ENCODE results near the gene BCL6B. TPM values are rescaled to one million over a fixed set of nuclear protein-coding genes. Genes with fewer than 3 reads are reported as not detected.

BCL6B gene
- total RNA-seq, 1 donor from 2014 or later = 271 TPM

DNA sequence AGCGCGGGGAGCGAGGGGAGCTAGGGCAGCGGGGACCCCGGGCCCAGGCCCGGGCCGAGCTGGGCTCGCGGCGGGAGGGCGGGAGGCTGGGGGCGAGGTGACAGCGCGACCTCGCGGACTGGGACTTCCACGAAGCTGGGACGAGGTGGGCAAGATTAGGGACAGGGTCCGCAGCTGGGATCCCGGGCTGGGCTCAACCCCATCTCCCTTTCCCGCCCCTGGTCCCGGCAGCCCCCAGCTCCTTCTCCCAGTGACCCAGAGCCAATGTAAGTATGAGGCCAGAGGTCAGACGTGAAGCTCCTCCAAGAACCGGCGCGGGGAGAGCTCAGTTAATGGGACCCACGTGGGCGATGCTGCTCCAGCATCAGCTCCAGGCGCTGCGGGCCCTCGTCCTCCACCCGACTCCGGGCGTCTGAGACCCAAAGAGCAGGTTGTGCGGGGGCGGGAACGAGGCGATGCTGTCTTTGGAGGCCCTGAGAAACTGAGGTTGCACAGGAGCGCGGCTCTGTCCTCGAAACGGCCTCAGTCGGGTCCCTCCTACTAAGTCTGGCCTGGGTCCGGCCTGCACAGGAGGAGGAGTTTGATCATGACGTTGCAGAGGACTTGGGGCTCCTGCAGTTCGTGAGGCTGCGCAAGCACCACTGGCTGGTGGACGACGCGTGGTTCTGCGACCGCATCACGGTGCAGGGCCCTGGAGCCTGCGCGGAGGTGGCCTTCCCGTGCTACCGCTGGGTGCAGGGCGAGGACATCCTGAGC is 26.4 kb upstream of the BCL6B start:
- H3K27ac Mint-ChIP-seq (ENCODE audit: unreplicated experiment) = no peak overlapping the region
- TF ChIP-seq, protein P1, sequence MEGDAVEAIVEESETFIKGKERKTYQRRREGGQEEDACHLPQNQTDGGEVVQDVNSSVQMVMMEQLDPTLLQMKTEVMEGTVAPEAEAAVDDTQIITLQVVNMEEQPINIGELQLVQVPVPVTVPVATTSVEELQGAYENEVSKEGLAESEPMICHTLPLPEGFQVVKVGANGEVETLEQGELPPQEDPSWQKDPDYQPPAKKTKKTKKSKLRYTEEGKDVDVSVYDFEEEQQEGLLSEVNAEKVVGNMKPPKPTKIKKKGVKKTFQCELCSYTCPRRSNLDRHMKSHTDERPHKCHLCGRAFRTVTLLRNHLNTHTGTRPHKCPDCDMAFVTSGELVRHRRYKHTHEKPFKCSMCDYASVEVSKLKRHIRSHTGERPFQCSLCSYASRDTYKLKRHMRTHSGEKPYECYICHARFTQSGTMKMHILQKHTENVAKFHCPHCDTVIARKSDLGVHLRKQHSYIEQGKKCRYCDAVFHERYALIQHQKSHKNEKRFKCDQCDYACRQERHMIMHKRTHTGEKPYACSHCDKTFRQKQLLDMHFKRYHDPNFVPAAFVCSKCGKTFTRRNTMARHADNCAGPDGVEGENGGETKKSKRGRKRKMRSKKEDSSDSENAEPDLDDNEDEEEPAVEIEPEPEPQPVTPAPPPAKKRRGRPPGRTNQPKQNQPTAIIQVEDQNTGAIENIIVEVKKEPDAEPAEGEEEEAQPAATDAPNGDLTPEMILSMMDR (IDR thresholded peaks at IDR 0.05; ENCODE audit: unreplicated experiment) = no peak
- H3K4me3 Mint-ChIP-seq (ENCODE audit: unreplicated experiment) = no peak overlapping the region
- H3K27me3 Mint-ChIP-seq (ENCODE audit: unreplicated experiment) = peaks cover 9% of the 10 kb centered on the region
- no peaks in the 10 kb centered on the region for H3K9me3 Mint-ChIP-seq (ENCODE audit: unreplicated experiment)
- peaks cover 11% of the 10 kb centered on the region for H3K4me1 Mint-ChIP-seq (ENCODE audit: unreplicated experiment)
- H3K36me3 Mint-ChIP-seq (ENCODE audit: low read depth, unreplicated experiment) = peaks cover 39% of the 10 kb centered on the region
- DNase-seq (ENCODE audit: low spot score) = no peak

DNA sequence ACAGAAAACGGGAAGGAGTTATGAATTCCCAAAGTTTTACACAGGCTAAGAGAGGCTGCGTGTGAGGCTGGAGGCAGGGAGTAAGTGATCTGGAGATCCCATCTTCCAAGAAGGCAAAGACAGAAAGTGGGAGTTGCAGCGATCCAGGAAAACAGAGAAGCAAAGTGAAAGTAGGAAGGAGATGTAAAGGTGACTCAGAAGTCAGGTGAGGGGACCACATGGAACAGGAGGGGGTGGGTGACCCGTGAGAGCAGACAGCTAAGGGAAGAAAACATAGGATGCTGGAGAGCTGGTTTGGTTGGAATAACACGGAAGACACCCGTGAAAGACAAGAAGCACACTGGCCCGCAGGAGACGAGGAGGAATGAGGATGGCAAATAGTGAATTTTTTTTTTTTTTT is 25.7 kb upstream of the BCL6B start:
- peaks cover 41% of the 10 kb centered on the region for H3K36me3 Mint-ChIP-seq (ENCODE audit: low read depth, unreplicated experiment)
- H3K9me3 Mint-ChIP-seq (ENCODE audit: unreplicated experiment) = no peaks in the 10 kb centered on the region
- peak overlapping the region; percentile 65 for H3K4me3 Mint-ChIP-seq (ENCODE audit: unreplicated experiment)
- no peak for DNase-seq (ENCODE audit: low spot score)
- H3K4me1 Mint-ChIP-seq (ENCODE audit: unreplicated experiment) = peaks cover 11% of the 10 kb centered on the region
- no peak overlapping the region for H3K27ac Mint-ChIP-seq (ENCODE audit: unreplicated experiment)
- TF ChIP-seq, protein P1 (IDR thresholded peaks at IDR 0.05; ENCODE audit: unreplicated experiment) = no peak
- H3K27me3 Mint-ChIP-seq (ENCODE audit: unreplicated experiment) = peaks cover 8% of the 10 kb centered on the region

DNA sequence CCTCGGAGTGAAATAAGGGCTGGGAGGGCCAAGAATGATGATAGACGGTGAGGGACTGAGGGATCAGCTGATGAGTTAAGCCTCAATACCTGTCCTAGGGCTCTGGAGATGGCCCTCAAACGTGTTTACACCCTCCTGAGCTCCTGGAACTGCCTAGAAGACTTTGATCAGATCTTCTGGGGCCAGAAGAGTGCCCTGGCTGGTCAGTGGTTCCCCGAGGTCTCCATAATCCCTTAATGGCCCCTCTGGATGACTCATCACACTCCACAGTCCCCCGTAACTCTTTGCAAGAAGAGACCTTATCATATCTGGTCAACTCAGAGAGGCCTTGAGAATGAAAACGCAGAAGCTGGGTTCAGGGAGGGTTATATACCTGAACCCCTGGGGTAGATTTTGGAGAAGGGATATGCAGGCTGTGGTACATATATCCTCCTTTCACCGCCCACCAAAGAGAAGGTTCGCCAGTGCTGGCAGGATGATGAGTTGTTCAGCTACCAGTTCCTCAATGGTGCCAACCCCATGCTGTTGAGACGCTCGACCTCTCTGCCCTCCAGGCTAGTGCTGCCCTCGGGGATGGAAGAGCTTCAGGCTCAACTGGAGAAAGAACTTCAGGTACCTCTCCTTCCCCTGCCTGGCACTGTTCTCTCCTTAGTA is 23.9 kb upstream of the BCL6B start:
- Mint-ChIP-seq H3K36me3 (ENCODE audit: low read depth, unreplicated experiment) (peaks cover 41% of the 10 kb centered on the region), H3K27me3 (ENCODE audit: unreplicated experiment) (peaks cover 8% of the 10 kb centered on the region), H3K9me3 (ENCODE audit: unreplicated experiment) (no peaks in the 10 kb centered on the region), H3K4me3 (ENCODE audit: unreplicated experiment) (no peak overlapping the region), H3K4me1 (ENCODE audit: unreplicated experiment) (peaks cover 9% of the 10 kb centered on the region), H3K27ac (ENCODE audit: unreplicated experiment) (no peak overlapping the region)
- DNase-seq (ENCODE audit: low spot score) = no peak
- TF ChIP-seq, protein P1 (IDR thresholded peaks at IDR 0.05; ENCODE audit: unreplicated experiment) = no peak

DNA sequence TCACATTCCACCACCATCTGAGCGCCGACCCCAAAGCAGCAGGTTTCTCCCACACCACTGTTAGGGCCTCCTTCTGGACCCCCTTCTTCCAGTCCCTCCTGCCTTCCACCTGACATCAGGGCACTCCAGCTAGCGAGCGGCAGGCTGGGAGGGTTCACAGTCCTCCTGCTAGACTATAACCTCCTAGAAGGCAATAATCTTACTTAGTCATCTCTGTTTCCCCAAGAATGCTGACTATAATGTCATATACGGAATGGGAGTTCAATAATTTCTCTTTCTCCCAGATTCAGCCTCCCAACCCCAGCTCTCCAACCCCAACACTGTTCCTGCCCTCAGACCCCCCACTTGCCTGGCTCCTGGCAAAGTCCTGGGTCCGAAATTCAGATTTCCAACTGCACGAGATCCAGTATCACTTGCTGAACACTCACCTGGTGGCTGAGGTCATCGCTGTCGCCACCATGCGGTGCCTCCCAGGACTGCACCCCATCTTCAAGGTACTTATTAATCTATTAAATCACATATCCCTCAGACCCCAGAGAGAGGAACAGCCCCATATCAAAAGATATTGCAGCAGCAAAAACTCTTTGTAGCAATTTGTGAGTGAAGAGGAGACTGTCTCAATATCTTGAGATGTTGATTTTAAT is 21.4 kb upstream of the BCL6B start:
- TF ChIP-seq, protein P1 (IDR thresholded peaks at IDR 0.05; ENCODE audit: unreplicated experiment) = peak; percentile 83
- Mint-ChIP-seq H3K9me3 (ENCODE audit: unreplicated experiment) (no peaks in the 10 kb centered on the region), H3K4me1 (ENCODE audit: unreplicated experiment) (no peaks in the 10 kb centered on the region), H3K27me3 (ENCODE audit: unreplicated experiment) (peaks cover 8% of the 10 kb centered on the region), H3K27ac (ENCODE audit: unreplicated experiment) (no peak overlapping the region), H3K36me3 (ENCODE audit: low read depth, unreplicated experiment) (peaks cover 34% of the 10 kb centered on the region), H3K4me3 (ENCODE audit: unreplicated experiment) (peak overlapping the region; percentile 68)
- DNase-seq (ENCODE audit: low spot score) = peak; percentile 69
